Measurements from ENCODE around the gene RAI1. TPM values are rescaled to one million over a fixed set of nuclear protein-coding genes. Genes with fewer than 3 reads are reported as not detected.

The RAI1 gene
- total and polyA plus RNA-seq, 7 donors: 1.8 to 31.9 (median 9.3) TPM

DNA sequence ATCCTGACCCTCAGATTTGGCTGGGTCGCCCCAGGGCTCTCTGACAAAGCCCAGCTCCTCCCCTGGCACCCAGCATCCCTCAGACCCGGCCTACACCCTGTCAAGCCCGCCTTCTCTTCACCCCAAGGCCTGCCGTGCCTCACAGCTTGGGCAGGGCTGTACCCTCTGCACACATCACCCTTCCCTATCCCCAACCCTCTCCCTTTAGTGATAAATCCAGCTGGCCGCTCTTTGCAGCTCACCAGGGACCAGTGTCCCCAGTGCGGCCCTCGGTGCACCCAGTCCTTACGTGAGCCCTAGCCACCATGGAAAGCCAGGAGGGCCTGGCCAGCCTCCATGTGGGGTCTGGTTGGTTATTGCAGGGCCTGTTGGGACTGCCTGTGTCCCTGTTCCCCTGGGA is 74.5 kb downstream of the RAI1 start:
- H3K27me3 ChIP-seq: no peaks in the 10 kb centered on the region
- no peaks in the 10 kb centered on the region for H3K36me3 ChIP-seq
- H3K4me1 ChIP-seq: peaks cover 0 to 44% (median 42%) of the 10 kb centered on the region in 4 donors
- intact Hi-C loops (cut with DNase I): no loop called here
- 89% methylated on average over 8 of the region's 8 CpGs for WGBS, 2 donors
- peak overlapping the region in 1 of 4 donors; percentile 25 for H3K27ac ChIP-seq
- no peak for DNase-seq
- no peaks in the 10 kb centered on the region for H3K9me3 ChIP-seq
- TF ChIP-seq POLR2AphosphoS5 (IDR thresholded peaks at IDR 0.05) (no peak), EP300 (IDR thresholded peaks at IDR 0.05) (no peak), POLR2A (IDR thresholded peaks at IDR 0.05) (no peak), CTCF (IDR thresholded peaks at IDR 0.05) (no peak)
- H3K4me3 ChIP-seq: no peak overlapping the region

DNA sequence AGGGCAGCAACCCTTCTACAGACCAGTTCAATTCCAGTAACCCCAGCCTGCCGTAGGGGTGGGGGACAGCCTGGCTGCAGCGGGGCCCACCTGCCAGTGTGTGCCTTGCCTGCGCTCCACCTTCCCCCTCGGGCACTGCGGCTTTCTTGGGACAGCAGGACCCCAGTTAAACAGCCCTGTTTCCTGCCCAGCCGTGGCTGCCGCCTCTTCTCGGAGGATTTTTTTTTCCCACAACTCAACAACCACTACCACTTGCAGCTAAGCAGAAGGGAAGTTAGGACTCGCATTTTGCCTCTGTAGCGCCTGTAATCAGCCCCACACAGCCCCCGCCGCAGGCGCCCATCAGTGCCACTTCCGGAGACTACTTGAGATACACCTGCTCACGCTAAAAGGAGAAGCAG is 76.1 kb downstream of the RAI1 start:
- 42 to 86% methylated on average over 15 of the region's 15 CpGs for WGBS, 2 donors
- intact Hi-C loops (cut with DNase I): no loop called here
- Histone ChIP-seq H3K27ac (peak overlapping the region in 2 of 4 donors; percentile 0 to 12), H3K4me1 (peaks cover 0 to 32% (median 29%) of the 10 kb centered on the region in 4 donors), H3K36me3 (no peaks in the 10 kb centered on the region), H3K9me3 (no peaks in the 10 kb centered on the region), H3K27me3 (no peaks in the 10 kb centered on the region), H3K4me3 (no peak overlapping the region)
- no peak for DNase-seq
- TF ChIP-seq EP300 (IDR thresholded peaks at IDR 0.05) (no peak), CTCF (IDR thresholded peaks at IDR 0.05) (no peak), POLR2AphosphoS5 (IDR thresholded peaks at IDR 0.05) (no peak)

GRCh38 chr17:17757956-17758845 is 76.9 kb downstream of the RAI1 start:
- TF ChIP-seq CTCF (IDR thresholded peaks at IDR 0.05) (no peak), EP300 (IDR thresholded peaks at IDR 0.05) (no peak), POLR2AphosphoS5 (IDR thresholded peaks at IDR 0.05) (no peak), POLR2A (IDR thresholded peaks at IDR 0.05) (no peak)
- Histone ChIP-seq H3K4me1 (peaks cover 0 to 31% (median 25%) of the 10 kb centered on the region in 4 donors), H3K27me3 (no peaks in the 10 kb centered on the region), H3K4me3 (no peak overlapping the region), H3K36me3 (no peaks in the 10 kb centered on the region), H3K27ac (peak overlapping the region in 1 of 4 donors; percentile 0), H3K9me3 (no peaks in the 10 kb centered on the region)
- WGBS, 2 donors: 62 to 86% methylated on average over 26 of the region's 26 CpGs
- DNase-seq: no peak
- intact Hi-C loops (cut with DNase I): no loop called here

DNA sequence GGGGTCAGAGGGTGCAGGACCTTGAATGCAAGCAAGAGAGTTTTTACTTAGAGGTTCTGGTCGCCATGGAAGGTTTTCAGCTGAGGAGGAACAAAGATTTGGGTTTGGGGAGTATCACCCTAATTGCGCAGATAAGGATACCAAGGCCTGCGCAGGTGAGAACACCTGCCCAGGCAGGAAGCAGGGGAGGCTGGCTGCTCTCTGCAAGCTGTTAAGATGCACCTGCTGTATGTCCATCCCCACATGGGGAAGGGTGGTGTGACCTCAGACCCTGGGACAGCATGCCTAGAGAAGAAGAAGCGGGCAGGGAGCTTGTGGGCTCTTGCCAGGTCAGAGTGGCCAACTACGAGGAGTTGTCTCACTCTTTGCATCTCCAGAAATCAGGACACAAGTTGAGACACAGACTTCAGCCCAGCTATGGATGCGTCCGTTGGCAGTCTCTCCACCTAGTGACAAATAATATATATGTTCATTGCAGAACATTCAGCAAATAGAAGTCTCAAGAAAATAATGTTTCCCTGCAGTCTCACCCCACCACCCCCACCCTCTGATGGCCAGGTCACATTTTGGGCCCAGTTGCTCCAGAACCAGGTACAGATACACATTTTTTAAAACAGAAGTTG is 77.8 kb downstream of the RAI1 start:
- DNase-seq: no peak
- no peak for TF ChIP-seq POLR2AphosphoS5 (IDR thresholded peaks at IDR 0.05)
- H3K36me3 ChIP-seq: no peaks in the 10 kb centered on the region
- no peak overlapping the region for H3K4me3 ChIP-seq
- H3K27ac ChIP-seq: no peak overlapping the region
- peaks cover 0 to 29% (median 20%) of the 10 kb centered on the region in 4 donors for H3K4me1 ChIP-seq
- intact Hi-C loops (cut with DNase I): no loop called here
- H3K9me3 ChIP-seq: no peaks in the 10 kb centered on the region
- no peaks in the 10 kb centered on the region for H3K27me3 ChIP-seq
- 89 to 94% methylated on average over 7 of the region's 7 CpGs for WGBS, 2 donors

DNA sequence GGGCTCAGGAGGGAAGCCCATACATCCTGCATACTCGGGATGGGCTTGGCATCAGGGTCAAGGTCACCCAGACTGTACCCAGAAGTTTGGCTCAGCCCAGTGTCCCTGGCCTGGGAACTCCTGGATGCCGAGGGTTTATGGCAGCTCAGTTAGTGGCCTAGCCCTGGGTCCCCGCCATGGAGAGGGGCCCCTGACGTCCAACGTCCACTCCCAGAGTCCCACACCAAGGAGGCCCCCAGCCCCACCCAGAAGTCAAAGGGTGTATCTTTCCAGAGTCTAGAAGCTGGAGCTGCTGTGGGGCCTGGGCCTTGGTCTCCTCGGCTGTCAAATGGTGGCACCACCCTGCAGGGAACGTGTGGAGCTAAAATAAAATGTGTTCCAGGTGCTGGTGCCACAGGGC is 79.1 kb downstream of the RAI1 start:
- WGBS, 2 donors: 62 to 74% methylated on average over 7 of the region's 7 CpGs
- Histone ChIP-seq H3K27ac (no peak overlapping the region), H3K4me3 (no peak overlapping the region), H3K4me1 (peaks cover 0 to 24% (median 22%) of the 10 kb centered on the region in 4 donors), H3K9me3 (no peaks in the 10 kb centered on the region), H3K27me3 (no peaks in the 10 kb centered on the region), H3K36me3 (no peaks in the 10 kb centered on the region)
- intact Hi-C loops (cut with DNase I): no loop called here
- TF ChIP-seq POLR2A (IDR thresholded peaks at IDR 0.05) (no peak), EP300 (IDR thresholded peaks at IDR 0.05) (no peak), CTCF (IDR thresholded peaks at IDR 0.05) (no peak), POLR2AphosphoS5 (IDR thresholded peaks at IDR 0.05) (no peak)
- no peak for DNase-seq

All from sigmoid colon (tissue), 7 donors.